Measurements from ENCODE around the gene FAM204A.

GRCh38 chr10:118339111-118339510, 3.0 kb downstream of the FAM204A start:
- no peak for TF ChIP-seq GATA2 (IDR thresholded peaks at IDR 0.05; ENCODE audit: low read depth, low read length)
- no peak for TF ChIP-seq GATA3 (IDR thresholded peaks at IDR 0.05; ENCODE audit: low read depth, low read length)

All from SH-SY5Y (cell line).